OCI-LY7 (cell line): ENCODE data around the gene CLDN20. TPM values are rescaled to one million over a fixed set of nuclear protein-coding genes. Genes with fewer than 3 reads are reported as not detected.

Experiments
- BruUV-seq: library from RNA; stranded (reverse); fragments of 400-500 nt; replicated peaks from 2 replicates; lab custom pipeline; 2021; lab: Mats Ljungman, UMichigan
- CTCF ChIA-PET: fragments of 300-600 bp; sonication (Branson Sonifier 250); formaldehyde crosslinking; loops from one replicate; lab custom pipeline; 2022; ENCODE audit warnings: antibody characterized with exemption; ENCODE audit not compliant: unreplicated experiment; lab: Charles Lee
- POLR2A ChIA-PET: fragments of 300-600 bp; sonication (Branson Sonifier 250); formaldehyde crosslinking; loops from one replicate; lab custom pipeline; 2022; ENCODE audit warnings: antibody characterized with exemption; lab: Charles Lee
- DNase-seq: peaks from one replicate; pipeline ENCODE4 v3.0.0-alpha.2; 2015; ENCODE audit warnings: low spot score
- H2AFZ ChIP-seq: fragments of 200-600 bp; sonication (generic), shearing (Covaris generic); 2 replicates; pipeline ENCODE4 v1.6.1; 2014; ENCODE audit warnings: mild to moderate bottlenecking, antibody characterized with exemption, low read length, moderate library complexity
- H3K27ac ChIP-seq: fragments of 200-600 bp; sonication (generic); 2 replicates; pipeline ENCODE4 v1.5.1; 2014; ENCODE audit warnings: mixed run types, low read depth, mild to moderate bottlenecking, moderate library complexity, low read length, inconsistent platforms; ENCODE audit not compliant: poor library complexity, severe bottlenecking
- H3K36me3 ChIP-seq: fragments of 200-600 bp; sonication (generic); 2 replicates; pipeline ENCODE4 v1.6.1; 2014; ENCODE audit warnings: mild to moderate bottlenecking, antibody characterized with exemption, low read length, moderate library complexity, mixed read lengths; ENCODE audit not compliant: insufficient read depth
- H3K4me1 ChIP-seq: fragments of 200-600 bp; sonication (generic); 2 replicates; pipeline ENCODE4 v1.5.1; 2014; ENCODE audit warnings: mild to moderate bottlenecking, low read length; ENCODE audit not compliant: insufficient read depth, poor library complexity, severe bottlenecking
- H3K4me2 ChIP-seq: fragments of 200-600 bp; sonication (generic); 2 replicates; pipeline ENCODE4 v1.6.1; 2014; ENCODE audit warnings: mild to moderate bottlenecking, low read length
- H3K4me3 ChIP-seq: fragments of 200-600 bp; sonication (generic); 2 replicates; pipeline ENCODE4 v1.5.1; 2014; ENCODE audit warnings: mild to moderate bottlenecking, low read depth, low read length; ENCODE audit not compliant: poor library complexity, severe bottlenecking
- H3K79me2 ChIP-seq: fragments of 200-600 bp; sonication (generic); 2 replicates; pipeline ENCODE4 v1.6.1; 2016; ENCODE audit warnings: low read depth, mild to moderate bottlenecking, low read length, moderate library complexity, mixed read lengths; ENCODE audit not compliant: insufficient read depth
- H3K9me2 ChIP-seq: fragments of 200-600 bp; sonication (generic); 2 replicates; pipeline ENCODE4 v1.6.1; 2016; ENCODE audit warnings: mild to moderate bottlenecking, low read length, mixed read lengths; ENCODE audit not compliant: insufficient read depth
- H3K9me3 ChIP-seq: fragments of 200-600 bp; sonication (generic); 2 replicates; pipeline ENCODE4 v1.6.1; 2014; ENCODE audit warnings: mild to moderate bottlenecking, mixed run types, low read length, mixed read lengths
- H4K20me1 ChIP-seq: fragments of 200-600 bp; sonication (generic); 2 replicates; pipeline ENCODE4 v1.6.1; 2014; ENCODE audit warnings: mild to moderate bottlenecking, antibody characterized with exemption, low read length, moderate library complexity, mixed read lengths; ENCODE audit not compliant: insufficient read depth
- EZH2phosphoT487 ChIP-seq: fragments of 200-600 bp; sonication (generic); IDR thresholded peaks from 2 replicates; pipeline ENCODE4 v1.6.1; 2018; ENCODE audit warnings: low read depth, borderline replicate concordance, mild to moderate bottlenecking, mixed run types, antibody characterized with exemption, low read length, moderate library complexity, mixed read lengths
- intact Hi-C: fragments of 100-400 bp; cut with micrococcal nuclease; formaldehyde crosslinking; loops from one replicate; pipeline ENCODE4 v1.10.0; 2022; ENCODE audit not compliant: unreplicated experiment
- total RNA-seq, 2 experiments: library from RNA; depleted of rRNA in 1 of 2; stranded (reverse); fragments of >200 nt in 1 of 2; shearing (Covaris generic) in 1 of 2; gene quantifications; 2 replicates each; pipeline ENCODE4 v1.2.3, GENCODE V29; 2014 to 2022
- TF ChIP-seq, protein P1 (sequence below): fragments of 200-600 bp; sonication (generic); conservative IDR thresholded peaks from 2 replicates; pipeline ENCODE4 v1.5.1; 2014; ENCODE audit warnings: mild to moderate bottlenecking, antibody characterized with exemption, low read length, moderate library complexity, mixed read lengths

The CLDN20 gene
- total RNA-seq, 2 experiments from 2014 or later, result not detected

DNA sequence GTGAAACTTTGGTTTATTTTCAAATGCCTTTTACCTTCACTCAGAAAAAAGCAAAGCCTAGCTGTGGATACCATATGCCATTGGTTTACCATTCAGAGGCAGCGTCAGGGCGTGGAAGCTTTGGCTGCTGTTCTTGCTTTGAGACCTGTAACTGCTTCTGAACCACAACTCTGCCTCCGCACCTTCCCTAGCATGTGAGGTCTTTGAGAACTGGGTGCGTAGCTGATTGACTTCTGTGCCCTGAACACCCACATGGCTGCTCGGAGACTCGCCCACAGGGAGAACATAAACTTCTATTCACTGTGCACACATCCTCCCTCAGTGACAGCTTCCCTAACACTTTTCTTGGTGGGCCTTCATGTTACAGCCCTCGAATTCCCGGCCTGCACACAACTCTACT, 11.2 kb upstream of the CLDN20 start:
- Histone ChIP-seq H3K9me2 (no peaks in the 10 kb centered on the region), H3K4me1 (no peaks in the 10 kb centered on the region), H3K27ac (no peak overlapping the region), H3K9me3 (no peaks in the 10 kb centered on the region), H3K4me3 (no peak overlapping the region), H3K36me3 (peaks cover 93% of the 10 kb centered on the region), H4K20me1 (no peaks in the 10 kb centered on the region), H3K79me2 (no peaks in the 10 kb centered on the region), H3K4me2 (no peak overlapping the region), H2AFZ (no peak overlapping the region)
- intact Hi-C loops, result no loop called here
- TF ChIP-seq EZH2phosphoT487, result no peak
- TF ChIP-seq, protein P1, sequence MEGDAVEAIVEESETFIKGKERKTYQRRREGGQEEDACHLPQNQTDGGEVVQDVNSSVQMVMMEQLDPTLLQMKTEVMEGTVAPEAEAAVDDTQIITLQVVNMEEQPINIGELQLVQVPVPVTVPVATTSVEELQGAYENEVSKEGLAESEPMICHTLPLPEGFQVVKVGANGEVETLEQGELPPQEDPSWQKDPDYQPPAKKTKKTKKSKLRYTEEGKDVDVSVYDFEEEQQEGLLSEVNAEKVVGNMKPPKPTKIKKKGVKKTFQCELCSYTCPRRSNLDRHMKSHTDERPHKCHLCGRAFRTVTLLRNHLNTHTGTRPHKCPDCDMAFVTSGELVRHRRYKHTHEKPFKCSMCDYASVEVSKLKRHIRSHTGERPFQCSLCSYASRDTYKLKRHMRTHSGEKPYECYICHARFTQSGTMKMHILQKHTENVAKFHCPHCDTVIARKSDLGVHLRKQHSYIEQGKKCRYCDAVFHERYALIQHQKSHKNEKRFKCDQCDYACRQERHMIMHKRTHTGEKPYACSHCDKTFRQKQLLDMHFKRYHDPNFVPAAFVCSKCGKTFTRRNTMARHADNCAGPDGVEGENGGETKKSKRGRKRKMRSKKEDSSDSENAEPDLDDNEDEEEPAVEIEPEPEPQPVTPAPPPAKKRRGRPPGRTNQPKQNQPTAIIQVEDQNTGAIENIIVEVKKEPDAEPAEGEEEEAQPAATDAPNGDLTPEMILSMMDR, result no peak
- DNase-seq, result no peak
- CTCF ChIA-PET, result no interaction called here
- BruUV-seq, result no TSS peak
- POLR2A ChIA-PET, result interaction anchor here (0.7 to 1.8 kb wide), 5 partner anchors 24 to 194 kb away, joined by 3 to 5 read pairs (median 4); no protein-coding TSS in a partner anchor

DNA sequence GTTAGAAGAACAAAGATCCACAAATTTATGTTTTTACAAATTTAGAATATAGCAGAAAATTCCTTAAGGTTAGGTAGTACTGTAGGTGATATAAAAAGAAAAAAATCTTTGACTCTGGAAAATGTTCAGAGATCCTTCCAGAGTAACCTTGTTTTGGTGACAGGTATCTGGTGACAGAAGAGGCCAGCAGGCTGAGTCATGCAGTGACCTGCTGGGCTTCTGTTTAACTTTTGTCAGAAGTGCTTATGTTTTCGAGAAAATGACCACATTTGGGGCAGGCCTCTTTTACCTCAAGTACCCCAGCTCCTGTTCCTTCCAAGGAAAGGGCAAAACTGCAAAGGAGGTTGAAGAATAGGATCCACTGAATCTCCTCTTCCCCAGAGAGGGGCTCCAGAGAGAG, 10.5 kb upstream of the CLDN20 start:
- no peak for DNase-seq
- peaks cover 92% of the 10 kb centered on the region for H3K36me3 ChIP-seq
- no peaks in the 10 kb centered on the region for H4K20me1 ChIP-seq
- no peaks in the 10 kb centered on the region for H3K4me1 ChIP-seq
- no TSS peak for BruUV-seq
- no peaks in the 10 kb centered on the region for H3K79me2 ChIP-seq
- CTCF ChIA-PET, result no interaction called here
- intact Hi-C loops, result no loop called here
- no peak overlapping the region for H3K4me2 ChIP-seq
- no peak for TF ChIP-seq EZH2phosphoT487
- TF ChIP-seq, protein P1, result no peak
- H3K27ac ChIP-seq, result no peak overlapping the region
- no peak overlapping the region for H2AFZ ChIP-seq
- H3K9me3 ChIP-seq, result no peaks in the 10 kb centered on the region
- POLR2A ChIA-PET, result interaction anchor here (1.0 kb wide), 1 partner anchor 57 kb away, joined by 3 read pairs; no protein-coding TSS in a partner anchor
- no peak overlapping the region for H3K4me3 ChIP-seq
- no peaks in the 10 kb centered on the region for H3K9me2 ChIP-seq

DNA sequence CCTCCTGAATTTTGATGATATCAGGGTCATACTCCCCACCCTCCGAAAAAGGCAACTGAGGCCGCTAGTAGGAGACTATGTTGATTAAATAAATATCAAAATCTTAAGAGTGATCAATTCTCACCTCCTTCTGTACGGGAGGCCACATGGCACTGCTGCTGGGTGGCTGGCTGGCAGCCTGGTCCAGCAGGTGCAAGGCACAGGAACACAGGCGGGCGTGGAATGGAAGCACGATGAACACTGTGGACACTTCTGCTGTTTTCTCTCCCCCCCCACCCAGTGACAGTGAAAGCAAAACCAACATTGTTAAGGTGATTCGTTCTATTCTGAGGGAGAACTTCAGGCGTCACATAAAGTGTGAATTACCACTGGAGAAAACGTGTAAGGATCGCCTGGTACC, 9.7 kb upstream of the CLDN20 start:
- intact Hi-C loops, result no loop called here
- no TSS peak for BruUV-seq
- Histone ChIP-seq H3K4me1 (no peaks in the 10 kb centered on the region), H3K27ac (no peak overlapping the region), H2AFZ (no peak overlapping the region), H3K9me2 (no peaks in the 10 kb centered on the region), H3K9me3 (no peaks in the 10 kb centered on the region), H3K4me3 (no peak overlapping the region), H3K4me2 (no peak overlapping the region), H3K79me2 (no peaks in the 10 kb centered on the region), H4K20me1 (no peaks in the 10 kb centered on the region), H3K36me3 (peaks cover 98% of the 10 kb centered on the region)
- no peak for TF ChIP-seq EZH2phosphoT487
- TF ChIP-seq, protein P1, result no peak
- ChIA-PET POLR2A (no interaction called here), CTCF (no interaction called here)
- DNase-seq, result no peak
